Measurements from ENCODE around the gene MICU2.

The MICU2 gene

GRCh38 chr13:21603531-21604448 lies at the start of gene MICU2:
Gene MICU2, minus strand, starts transcription at chr13:21604170. Its CDS starts 22 bp downstream, at chr13:21604148.
- peak; percentile 93 for DNase-seq (ENCODE audit: low spot score)

DNA sequence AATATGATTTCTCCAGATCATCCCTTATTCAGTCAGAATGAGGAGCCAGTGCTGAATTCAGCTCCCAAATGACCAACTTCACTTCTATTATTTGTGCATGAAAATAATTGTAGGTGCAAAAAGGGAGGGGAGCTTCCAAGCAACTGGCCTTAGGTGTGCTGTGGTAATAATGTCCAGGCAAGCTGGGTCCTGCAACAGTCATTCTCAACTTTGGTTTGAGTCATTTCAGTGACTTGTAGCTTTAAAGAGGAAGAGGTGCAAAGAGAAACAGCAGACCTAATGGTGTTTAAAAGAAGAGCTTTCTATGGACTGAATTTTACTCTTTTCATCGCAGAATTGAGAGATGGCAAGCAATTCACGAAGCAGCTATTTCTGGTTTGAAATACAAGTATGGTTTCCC lies 37.7 kb upstream of the MICU2 start:
- DNase-seq (ENCODE audit: low spot score), result no peak

DNA sequence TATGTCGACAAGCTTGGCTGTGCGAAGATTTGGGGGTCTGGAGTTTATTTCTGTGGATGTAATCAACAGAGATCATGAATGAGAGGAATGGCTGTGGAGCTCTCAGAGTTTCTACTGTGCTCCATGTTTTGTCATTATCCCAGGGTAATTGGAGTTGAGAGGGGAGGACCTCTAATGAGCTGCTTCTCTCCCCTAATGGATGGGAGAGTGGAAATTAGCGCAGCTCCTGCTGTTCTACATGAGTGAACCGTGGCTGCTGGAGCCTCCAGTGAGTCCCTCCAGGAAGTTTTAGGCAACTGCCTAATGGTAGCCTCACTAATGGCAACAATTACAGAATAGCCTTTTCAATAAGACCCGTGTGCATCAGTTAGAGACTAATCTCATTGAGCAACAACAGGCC lies 35.6 kb upstream of the MICU2 start:
- no peak for DNase-seq (ENCODE audit: low spot score)

GRCh38 chr13:21638319-21639282 lies 34.6 kb upstream of the MICU2 start:
- peak; percentile 60 for DNase-seq (ENCODE audit: low spot score)

GRCh38 chr13:21637296-21637695 lies 33.3 kb upstream of the MICU2 start:
- peak; percentile 97 for DNase-seq (ENCODE audit: low spot score)

- DNase-seq (ENCODE audit: low spot score), result peak; percentile 26
Measured at GRCh38 chr13:21636656-21637055, 32.7 kb upstream of the MICU2 start.

GRCh38 chr13:21632196-21632595 lies 28.2 kb upstream of the MICU2 start:
- DNase-seq (ENCODE audit: low spot score), result no peak

DNA sequence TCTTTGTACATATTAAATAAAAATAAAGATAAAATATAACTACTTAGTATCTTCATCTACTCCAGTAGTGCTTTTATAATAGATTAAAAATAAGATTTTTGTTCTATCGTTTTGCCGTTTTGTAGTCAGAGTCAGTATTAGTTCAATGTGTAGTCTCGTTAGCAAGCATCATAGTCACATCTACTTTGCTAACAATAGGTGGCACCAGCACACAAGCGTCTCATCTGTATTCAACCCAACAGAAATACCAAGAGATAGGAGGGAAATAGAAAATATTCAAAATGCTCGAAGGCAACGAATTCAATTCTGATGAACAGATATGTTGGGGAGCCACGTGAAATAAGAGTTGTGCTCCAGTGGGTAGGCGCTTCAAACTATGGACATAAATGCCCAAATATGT lies 21.4 kb upstream of the MICU2 start:
- peak; percentile 66 for DNase-seq (ENCODE audit: low spot score)

- no peak for DNase-seq (ENCODE audit: low spot score)
Measured at GRCh38 chr13:21620861-21621260, 16.9 kb upstream of the MICU2 start.

GRCh38 chr13:21619633-21620220 lies 15.8 kb upstream of the MICU2 start:
- DNase-seq (ENCODE audit: low spot score), result no peak

- peak; percentile 77 for DNase-seq (ENCODE audit: low spot score)
Measured at GRCh38 chr13:21616880-21617279, 12.9 kb upstream of the MICU2 start.

DNA sequence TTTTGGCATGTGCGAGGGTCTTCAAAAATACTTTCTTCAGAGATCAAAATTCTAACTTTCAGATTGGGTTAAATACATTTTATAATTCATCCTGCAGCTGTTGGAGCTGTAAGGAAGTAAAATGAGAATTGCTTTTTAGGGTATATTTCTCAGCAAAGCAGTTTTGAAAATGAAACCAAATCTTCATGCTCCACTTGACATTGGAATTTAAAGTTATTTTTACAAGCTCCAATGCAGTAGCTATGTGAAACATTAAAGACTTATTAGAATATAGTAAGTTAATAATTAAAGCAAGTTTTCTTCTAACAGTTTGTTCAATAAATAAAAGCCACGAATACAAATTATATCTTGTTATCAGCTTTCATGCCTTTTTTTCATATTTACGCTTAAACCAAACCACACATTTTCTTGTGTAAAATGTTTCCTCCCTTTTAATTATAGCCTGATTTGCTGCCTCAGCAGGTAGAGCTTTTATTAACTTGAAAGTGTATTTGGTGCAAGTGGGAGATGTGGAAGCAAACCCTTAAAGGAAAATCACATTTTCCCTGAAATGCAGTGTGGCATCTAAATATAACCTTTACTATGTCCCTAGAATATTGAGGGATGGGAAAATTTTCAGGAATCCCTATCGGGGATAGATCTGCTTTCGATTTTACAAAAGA lies 12.4 kb upstream of the MICU2 start:
- DNase-seq (ENCODE audit: low spot score), result no peak

DNA sequence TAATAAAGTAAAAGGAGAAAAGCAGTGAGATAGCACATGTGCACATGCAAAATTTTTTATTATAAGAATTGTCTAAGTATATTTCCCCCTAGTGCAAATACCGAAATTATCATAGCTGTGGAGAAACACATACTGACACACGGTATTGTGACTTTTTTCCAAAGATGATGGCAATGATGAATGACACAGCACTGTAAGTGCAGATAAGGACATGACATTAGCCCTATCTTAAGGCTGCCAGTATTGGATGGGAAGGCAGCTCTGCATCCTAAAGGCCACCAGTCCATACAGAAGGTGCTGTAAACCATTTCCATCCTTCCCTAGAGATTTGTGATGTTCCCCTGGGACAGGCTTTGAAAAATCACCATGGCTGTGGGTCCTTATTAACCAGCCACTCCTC lies 11.5 kb upstream of the MICU2 start:
- no peak for DNase-seq (ENCODE audit: low spot score)

DNA sequence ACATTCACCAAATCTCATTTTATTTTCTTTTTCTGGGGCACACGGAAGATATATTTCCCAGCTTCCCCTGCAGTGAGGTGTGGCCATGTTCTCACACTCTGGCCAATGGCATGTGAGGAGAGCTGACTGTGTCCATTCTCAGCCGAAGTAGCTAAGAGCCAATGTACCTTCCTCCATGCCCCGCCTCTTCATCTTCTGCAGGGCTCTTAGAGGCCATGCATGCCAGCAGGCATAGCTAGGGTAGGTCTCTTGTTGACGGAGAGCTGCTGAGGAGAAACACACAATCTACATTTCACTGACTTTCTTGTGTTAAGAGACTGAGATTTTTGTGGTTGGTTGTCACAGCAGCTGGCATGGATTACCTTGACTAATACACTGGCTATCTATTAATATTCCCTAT lies 9.8 kb upstream of the MICU2 start:
- DNase-seq (ENCODE audit: low spot score), result no peak

DNA sequence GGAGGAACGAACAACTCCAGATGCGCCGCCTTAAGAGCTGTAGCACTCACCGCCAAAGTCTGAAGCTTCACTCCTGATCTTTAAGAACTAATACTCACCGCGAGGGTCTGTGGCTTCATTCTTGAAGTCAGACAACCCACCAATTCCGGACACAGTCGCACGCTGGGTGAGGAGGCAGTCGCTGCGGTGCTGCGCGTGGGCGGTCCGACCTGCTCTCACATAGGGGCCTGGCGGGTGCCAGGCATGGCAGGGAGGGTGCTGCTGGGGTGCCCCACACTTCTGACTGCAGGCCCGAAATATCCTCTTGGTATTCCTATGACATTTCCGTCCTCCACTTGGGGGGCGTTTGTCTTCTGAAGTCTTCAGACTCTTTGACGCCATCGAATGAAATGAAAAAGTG lies 7.4 kb upstream of the MICU2 start:
- no peak for DNase-seq (ENCODE audit: low spot score)

GRCh38 chr13:21610687-21611086 lies 6.7 kb upstream of the MICU2 start:
- DNase-seq (ENCODE audit: low spot score), result no peak

- no peak for DNase-seq (ENCODE audit: low spot score)
Measured at GRCh38 chr13:21608961-21609360, 5.0 kb upstream of the MICU2 start.

DNA sequence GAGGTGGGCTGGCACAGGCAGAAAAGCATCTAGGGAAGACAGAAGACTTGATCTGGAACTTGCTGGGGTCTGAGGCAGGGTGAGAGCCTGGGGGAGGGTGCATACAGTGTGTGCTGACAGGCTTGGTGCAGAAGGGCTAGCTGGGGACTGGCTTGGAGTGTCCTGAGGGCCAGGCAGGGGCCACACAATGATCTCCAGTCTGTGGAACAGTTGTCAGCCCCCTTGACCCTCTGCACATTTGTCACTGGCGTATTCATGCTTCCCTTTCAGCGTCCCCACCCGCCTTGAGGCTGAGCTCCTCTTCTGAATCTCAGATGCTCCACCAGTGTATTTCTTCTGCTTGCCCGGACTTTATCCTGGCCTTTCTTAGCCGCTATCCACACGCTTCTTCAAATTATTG lies 2.8 kb upstream of the MICU2 start:
- no peak for DNase-seq (ENCODE audit: low spot score)

GRCh38 chr13:21606251-21606650 lies 2.3 kb upstream of the MICU2 start:
- no peak for DNase-seq (ENCODE audit: low spot score)

DNA sequence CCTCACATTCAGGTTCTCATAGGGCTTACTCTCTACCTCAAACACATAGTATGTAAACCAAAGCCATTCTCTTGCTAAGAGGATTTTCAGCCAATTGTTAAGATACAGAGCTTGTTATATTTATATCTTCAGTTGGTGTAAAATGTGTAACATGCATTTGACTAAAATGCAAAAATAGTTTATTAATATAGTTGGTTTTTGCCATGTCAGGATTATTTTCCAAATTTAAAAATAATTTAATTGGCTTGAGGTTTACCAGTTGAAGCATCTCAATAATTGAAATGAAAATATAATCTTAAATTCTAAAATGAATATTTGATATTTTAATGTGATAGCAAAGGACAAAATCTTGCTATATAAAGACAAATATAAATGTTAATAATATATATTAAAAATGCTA lies 7.2 kb downstream of the MICU2 start:
- no peak for DNase-seq (ENCODE audit: low spot score)

GRCh38 chr13:21595546-21595822 lies 8.5 kb downstream of the MICU2 start:
- DNase-seq (ENCODE audit: low spot score), result no peak
